ENCODE measurements around the gene SCMH1. TPM values are rescaled to one million over a fixed set of nuclear protein-coding genes. Genes with fewer than 3 reads are reported as not detected.
"Not testable (repeated sequence)": the region's sequence is repeated elsewhere in the genome, so short reads cannot be mapped to it uniquely, and the experiment has no call there.

The SCMH1 gene
- total and polyA plus RNA-seq, 2 experiments from 2014 or later, result 48.1 to 52.3 TPM

DNA sequence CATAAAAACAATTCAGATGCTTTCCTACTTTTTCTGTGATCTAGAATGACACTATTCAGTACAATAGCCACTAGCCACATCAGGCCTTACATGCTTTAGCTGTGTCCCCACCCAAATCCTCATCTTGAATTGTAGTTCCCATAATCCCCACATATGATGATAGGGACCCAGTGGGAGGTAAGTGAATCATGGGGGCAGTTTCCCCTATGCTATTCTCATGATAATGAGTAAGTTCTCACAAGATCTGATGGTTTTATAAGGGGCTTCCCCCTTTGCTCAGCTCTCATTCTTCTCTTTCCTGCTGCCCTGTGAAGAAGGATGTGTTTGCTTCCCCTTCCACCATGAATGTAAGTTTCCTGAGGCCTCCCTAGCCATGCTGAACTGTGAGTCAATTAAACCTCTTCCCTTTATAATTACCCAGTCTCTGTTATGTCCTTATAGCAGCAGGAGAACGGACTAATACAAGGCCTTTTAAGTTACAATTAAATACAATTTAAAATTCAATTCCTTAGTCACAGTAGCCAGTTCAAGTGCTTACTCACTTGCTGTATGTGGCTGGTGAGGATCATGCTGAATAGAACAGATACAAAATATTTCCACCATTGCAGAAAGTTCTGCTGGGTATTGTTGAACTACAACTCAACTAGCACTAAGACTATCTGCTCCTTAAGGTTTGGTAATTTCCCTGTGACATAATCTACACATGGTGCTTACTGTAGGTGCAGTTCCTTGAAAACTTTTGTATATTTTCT lies 106.7 kb downstream of the SCMH1 start:
- no peaks in the 10 kb centered on the region for H3K79me2 ChIP-seq
- no peaks in the 10 kb centered on the region for H3K4me1 ChIP-seq (ENCODE audit: insufficient read depth)
- H3K27me3 ChIP-seq, result no peaks in the 10 kb centered on the region
- 96% methylated on average over 1 of the region's 1 CpG for WGBS (ENCODE audit: low lambda C conversion rate, missing lambda C conversion rate)
- no peaks in the 10 kb centered on the region for H3K9me2 ChIP-seq (replicated peaks; ENCODE audit: insufficient read depth)
- H3K36me3 ChIP-seq (replicated peaks; ENCODE audit: insufficient read depth, low read depth), result peaks cover 4% of the 10 kb centered on the region
- no peak for TF ChIP-seq EZH2 (IDR thresholded peaks at IDR 0.05; ENCODE audit: borderline replicate concordance)
- no peak for TF ChIP-seq CTCF (IDR thresholded peaks at IDR 0.05; ENCODE audit: poor library complexity)
- TF ChIP-seq EZH2phosphoT487 (IDR thresholded peaks at IDR 0.05; ENCODE audit: low read depth, severe bottlenecking, unreplicated experiment), result no peak
- DNase-seq (ENCODE audit: low spot score), result no peak
- no peaks in the 10 kb centered on the region for H4K20me1 ChIP-seq (ENCODE audit: insufficient read depth, poor library complexity, severe bottlenecking)
- H3K4me2 ChIP-seq, result no peak overlapping the region
- H3K27ac ChIP-seq, result no peak overlapping the region
- H3K4me3 ChIP-seq, result no peak overlapping the region
- H3K9me3 ChIP-seq (ENCODE audit: low read depth), result peaks cover 11% of the 10 kb centered on the region
- no peak overlapping the region for H2AFZ ChIP-seq

DNA sequence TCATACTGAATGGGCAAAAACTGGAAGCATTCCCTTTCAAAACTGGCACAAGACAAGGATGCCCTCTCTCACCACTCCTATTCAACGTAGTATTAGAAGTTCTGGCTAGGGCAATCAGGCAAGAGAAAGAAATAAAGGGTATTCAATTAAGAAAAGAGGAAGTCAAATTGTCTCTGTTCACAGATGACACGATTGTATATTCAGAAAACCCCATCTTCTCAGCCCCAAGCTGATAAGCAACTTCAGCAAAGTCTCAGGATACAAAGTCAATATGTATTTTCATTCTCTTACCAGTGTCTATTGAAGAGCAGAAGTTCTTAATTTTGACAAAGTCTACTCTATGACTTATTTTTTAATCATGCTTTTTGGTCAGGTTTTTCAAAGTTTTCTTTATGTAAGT lies 107.8 kb downstream of the SCMH1 start:
- not testable (repeated sequence) for DNase-seq (ENCODE audit: low spot score); H3K36me3 ChIP-seq (replicated peaks; ENCODE audit: insufficient read depth, low read depth); H3K9me2 ChIP-seq (replicated peaks; ENCODE audit: insufficient read depth); H2AFZ ChIP-seq; H3K4me2 ChIP-seq; H3K27me3 ChIP-seq; H4K20me1 ChIP-seq (ENCODE audit: insufficient read depth, poor library complexity, severe bottlenecking); H3K27ac ChIP-seq; H3K9me3 ChIP-seq (ENCODE audit: low read depth); H3K4me3 ChIP-seq; H3K79me2 ChIP-seq; H3K4me1 ChIP-seq (ENCODE audit: insufficient read depth)
- 96% methylated on average over 2 of the region's 2 CpGs for WGBS (ENCODE audit: low lambda C conversion rate, missing lambda C conversion rate)

- no peak overlapping the region for H3K4me3 ChIP-seq
- WGBS (ENCODE audit: low lambda C conversion rate, missing lambda C conversion rate), result 73% methylated on average over 8 of the region's 8 CpGs
- H3K27me3 ChIP-seq, result no peaks in the 10 kb centered on the region
- H3K9me3 ChIP-seq (ENCODE audit: low read depth), result no peaks in the 10 kb centered on the region
- H3K9me2 ChIP-seq (replicated peaks; ENCODE audit: insufficient read depth), result no peaks in the 10 kb centered on the region
- H3K36me3 ChIP-seq (replicated peaks; ENCODE audit: insufficient read depth, low read depth), result no peaks in the 10 kb centered on the region
- DNase-seq (ENCODE audit: low spot score), result peak; percentile 72
- peak overlapping the region; percentile 18 for H3K27ac ChIP-seq
- H4K20me1 ChIP-seq (ENCODE audit: insufficient read depth, poor library complexity, severe bottlenecking), result no peaks in the 10 kb centered on the region
- no peaks in the 10 kb centered on the region for H3K79me2 ChIP-seq
- H3K4me1 ChIP-seq (ENCODE audit: insufficient read depth), result no peaks in the 10 kb centered on the region
- H3K4me2 ChIP-seq, result no peak overlapping the region
- TF ChIP-seq CTCF (IDR thresholded peaks at IDR 0.05; ENCODE audit: poor library complexity) (peak; percentile 49), EZH2 (IDR thresholded peaks at IDR 0.05; ENCODE audit: borderline replicate concordance) (no peak)
- H2AFZ ChIP-seq, result no peak overlapping the region
Observed at GRCh38 chr1:41122851-41123518, 119.1 kb downstream of the SCMH1 start.

GRCh38 chr1:41122148-41122547 lies 120.0 kb downstream of the SCMH1 start:
- Histone ChIP-seq H2AFZ (no peak overlapping the region), H3K27me3 (no peaks in the 10 kb centered on the region), H3K4me3 (no peak overlapping the region), H3K4me1 (ENCODE audit: insufficient read depth) (no peaks in the 10 kb centered on the region), H3K36me3 (replicated peaks; ENCODE audit: insufficient read depth, low read depth) (no peaks in the 10 kb centered on the region), H3K9me2 (replicated peaks; ENCODE audit: insufficient read depth) (no peaks in the 10 kb centered on the region), H3K79me2 (no peaks in the 10 kb centered on the region), H4K20me1 (ENCODE audit: insufficient read depth, poor library complexity, severe bottlenecking) (no peaks in the 10 kb centered on the region), H3K27ac (no peak overlapping the region), H3K9me3 (ENCODE audit: low read depth) (no peaks in the 10 kb centered on the region), H3K4me2 (no peak overlapping the region)
- TF ChIP-seq EZH2phosphoT487 (IDR thresholded peaks at IDR 0.05; ENCODE audit: low read depth, severe bottlenecking, unreplicated experiment) (no peak), CTCF (IDR thresholded peaks at IDR 0.05; ENCODE audit: poor library complexity) (no peak), EZH2 (IDR thresholded peaks at IDR 0.05; ENCODE audit: borderline replicate concordance) (no peak)
- no peak for DNase-seq (ENCODE audit: low spot score)

Data from hepatocyte (in vitro differentiated cells).